Subcutaneous abdominal adipose tissue (tissue), 5 donors: ENCODE data around the gene SPNS2.

Experiments used
- H3K27ac ChIP-seq: one replicate; pipeline ENCODE4 v1.7.0; 2013; ENCODE audit warnings: low read depth, mild to moderate bottlenecking, inconsistent platforms, low read length, moderate library complexity
- H3K27me3 ChIP-seq, 5 donors: one replicate each; pipeline ENCODE4 v1.7.0; 2013; ENCODE audit warnings: low read length in 5 of 5, inconsistent platforms in 1 of 5; ENCODE audit not compliant: control insufficient read depth in 5 of 5, insufficient read depth in 4 of 5
- H3K36me3 ChIP-seq, 5 donors: one replicate each; pipeline ENCODE4 v1.7.0; 2013; ENCODE audit warnings: low read length in 5 of 5; ENCODE audit not compliant: control insufficient read depth in 5 of 5, insufficient read depth in 5 of 5
- H3K4me1 ChIP-seq, 5 donors: one replicate each; pipeline ENCODE4 v1.7.0; 2013; ENCODE audit warnings: low read length in 5 of 5, mild to moderate bottlenecking in 3 of 5, moderate library complexity in 1 of 5; ENCODE audit not compliant: control insufficient read depth in 5 of 5, insufficient read depth in 5 of 5
- H3K4me3 ChIP-seq, 5 donors: one replicate each; pipeline ENCODE4 v1.7.0; 2013; ENCODE audit warnings: low read length in 5 of 5, low read depth in 1 of 5
- H3K9ac ChIP-seq, 5 donors: one replicate each; pipeline ENCODE4 v1.7.0; 2013; ENCODE audit warnings: low read length in 5 of 5, mild to moderate bottlenecking in 4 of 5, moderate library complexity in 3 of 5
- H3K9me3 ChIP-seq, 5 donors: one replicate each; pipeline ENCODE4 v1.7.0; 2013; ENCODE audit warnings: low read length in 5 of 5; ENCODE audit not compliant: control insufficient read depth in 5 of 5
- donor health status: healthy.
- donor health status: healthy.
- donor health status: healthy.
- donor health status: healthy.
- donor health status: healthy.

The SPNS2 gene

DNA sequence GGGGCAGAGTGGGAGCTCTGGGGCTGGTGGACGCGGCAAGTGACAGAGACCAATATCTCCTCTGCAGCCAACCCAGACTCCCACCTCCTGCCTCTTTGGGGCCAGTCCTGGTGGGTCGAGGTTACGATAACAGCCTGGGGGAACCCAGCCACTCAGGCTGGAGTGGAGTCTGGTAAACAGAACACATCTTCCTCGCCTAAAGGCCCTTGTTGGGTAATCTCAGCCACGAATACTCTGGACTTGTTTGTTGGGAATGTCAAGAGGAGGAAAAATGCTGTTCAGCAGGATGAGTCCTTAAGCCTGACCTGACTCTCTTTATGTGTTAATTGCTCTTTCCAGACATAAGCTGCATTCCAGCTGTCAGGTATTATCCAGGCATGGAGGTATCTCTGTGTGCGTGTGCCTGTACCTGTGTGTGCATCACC, 8.0 kb upstream of the SPNS2 start:
- H3K4me1 ChIP-seq = peaks cover 0 to 13% (median 0%) of the 10 kb centered on the region in 5 donors
- no peak overlapping the region for H3K27ac ChIP-seq

DNA sequence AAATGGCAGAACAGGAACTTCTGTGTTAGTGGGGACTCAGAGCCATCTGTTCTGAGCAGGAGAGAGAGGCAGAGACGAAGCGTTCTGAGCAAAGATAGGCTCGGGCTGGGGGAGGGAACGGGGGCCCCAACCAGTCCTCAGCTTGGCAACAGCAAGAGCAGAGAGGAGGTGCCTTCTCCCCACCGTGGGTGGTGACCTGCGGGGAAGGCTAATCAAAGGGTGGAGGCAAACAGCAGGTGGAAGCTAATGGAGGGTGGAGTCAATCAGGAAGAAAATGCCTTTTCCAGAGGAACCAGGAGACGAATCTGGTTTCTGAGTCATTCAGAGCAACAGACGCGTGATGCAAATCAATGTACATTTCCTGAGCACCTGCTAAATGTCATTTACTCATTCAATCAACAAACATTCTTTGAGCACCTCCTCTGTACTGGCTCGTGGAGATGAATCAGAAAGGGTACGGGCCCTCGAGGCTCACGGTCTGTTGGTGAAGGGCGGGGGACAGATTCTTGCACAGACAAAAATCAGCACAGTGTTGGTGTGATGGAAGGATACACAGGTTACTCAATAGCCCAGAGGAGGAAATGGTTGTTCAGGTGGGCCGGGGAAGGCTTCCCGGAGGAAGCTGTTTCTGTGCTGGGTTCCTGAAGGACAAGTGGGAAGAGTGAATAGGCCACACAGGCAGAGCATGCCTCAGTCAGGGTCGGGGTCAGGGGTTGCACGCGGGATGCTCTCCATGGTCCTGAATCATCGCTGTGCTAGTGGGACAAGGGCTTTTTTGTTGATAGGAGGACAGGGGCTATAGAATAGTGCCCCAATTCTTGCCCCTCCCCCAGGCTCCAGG, 5.7 kb upstream of the SPNS2 start:
- no peak overlapping the region for H3K4me3 ChIP-seq
- H3K27me3 ChIP-seq = no peaks in the 10 kb centered on the region
- peaks cover 0 to 19% (median 9%) of the 10 kb centered on the region in 5 donors for H3K4me1 ChIP-seq
- H3K9ac ChIP-seq = no peak overlapping the region
- no peaks in the 10 kb centered on the region for H3K9me3 ChIP-seq
- H3K36me3 ChIP-seq = no peaks in the 10 kb centered on the region
- H3K27ac ChIP-seq = no peak overlapping the region

More for the DNA sequence above, 8.0 kb upstream of the SPNS2 start:
- H3K4me3 ChIP-seq = no peak overlapping the region
- no peaks in the 10 kb centered on the region for H3K27me3 ChIP-seq
- H3K9me3 ChIP-seq = no peaks in the 10 kb centered on the region
- H3K36me3 ChIP-seq = no peaks in the 10 kb centered on the region
- H3K9ac ChIP-seq = no peak overlapping the region

DNA sequence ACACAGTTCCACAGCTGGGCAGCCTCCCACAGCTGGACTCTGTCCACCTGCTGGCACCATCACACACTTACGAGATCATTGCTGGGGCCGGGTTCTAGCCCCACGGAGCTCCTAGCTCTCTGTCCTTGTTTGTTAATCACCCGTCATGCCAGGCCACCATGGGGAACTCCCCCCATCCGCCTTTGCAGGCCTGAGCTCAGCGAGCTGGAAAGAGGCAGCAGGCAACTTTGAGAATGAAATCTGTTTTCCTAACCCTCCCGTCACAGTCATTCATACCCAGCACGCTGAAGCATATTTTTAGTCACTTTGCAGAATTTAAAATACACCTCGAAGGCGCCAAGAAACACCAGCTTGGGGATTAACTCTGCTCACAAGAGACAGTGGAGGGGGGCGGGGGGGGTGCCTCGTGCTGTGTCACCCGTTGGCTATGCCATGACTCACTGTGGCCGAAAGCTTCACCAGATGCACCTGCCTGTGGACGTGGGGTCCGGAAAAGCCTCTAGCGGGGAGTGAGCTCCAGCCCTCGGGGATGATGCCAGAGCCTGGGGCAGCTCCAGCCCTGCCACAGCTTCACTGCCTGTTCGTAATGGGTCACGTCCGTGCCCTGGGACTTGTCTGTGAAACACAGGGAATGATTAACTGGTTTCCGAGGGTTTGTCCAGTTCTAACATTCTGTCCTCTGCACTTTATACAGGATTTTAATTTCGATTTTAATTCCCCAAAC, 1.4 kb upstream of the SPNS2 start:
- Histone ChIP-seq H3K9me3 (no peaks in the 10 kb centered on the region), H3K4me3 (no peak overlapping the region), H3K4me1 (peaks cover 2 to 52% (median 32%) of the 10 kb centered on the region in 5 donors), H3K27me3 (peaks cover 6 to 25% (median 21%) of the 10 kb centered on the region in 5 donors), H3K9ac (no peak overlapping the region), H3K27ac (no peak overlapping the region), H3K36me3 (no peaks in the 10 kb centered on the region)

DNA sequence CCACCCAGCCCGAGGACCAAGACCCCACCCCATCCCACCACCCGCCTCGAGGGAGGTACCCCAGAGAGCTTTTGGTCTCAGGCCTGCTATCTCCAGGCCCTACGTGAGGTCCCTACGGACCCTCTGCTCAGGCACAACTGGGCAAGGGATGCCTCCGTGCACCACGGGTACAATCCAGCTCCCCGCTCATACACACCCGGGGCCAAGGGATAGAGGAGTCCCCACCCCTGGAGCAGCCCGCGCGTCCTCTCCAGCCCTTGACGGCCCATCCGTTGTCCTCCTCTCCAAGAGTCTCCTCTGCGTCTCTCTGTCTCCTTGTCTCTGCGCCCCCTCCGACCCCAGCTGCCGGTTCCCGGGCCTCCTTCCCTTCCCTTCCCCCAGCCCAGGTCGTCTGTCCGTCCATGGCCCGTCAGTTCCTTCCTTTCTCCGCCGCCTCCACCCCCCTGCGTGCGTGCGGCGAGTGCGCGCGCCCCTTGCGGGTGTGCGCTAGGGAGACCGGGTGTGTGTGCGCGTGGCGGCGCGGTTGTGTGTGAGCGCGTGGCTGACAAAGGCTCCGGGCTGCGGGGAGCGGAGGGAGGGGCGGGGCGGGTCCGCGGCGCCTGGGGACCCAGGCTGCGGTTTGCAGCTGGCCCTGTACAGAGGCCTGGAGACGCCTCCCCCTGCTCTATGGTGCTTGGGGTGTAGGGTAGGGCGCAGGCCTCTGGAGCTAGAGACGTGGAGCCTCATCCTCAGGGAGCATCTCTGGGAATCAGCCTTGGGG, 930 bp downstream of the SPNS2 start:
- H3K4me3 ChIP-seq = peak overlapping the region; percentile 54 to 84 (median 69)
- H3K9ac ChIP-seq = peak overlapping the region in 3 of 5 donors; percentile 59 to 79 (median 64)
- H3K9me3 ChIP-seq = no peaks in the 10 kb centered on the region
- H3K27ac ChIP-seq = no peak overlapping the region
- peaks cover 6 to 59% (median 32%) of the 10 kb centered on the region in 5 donors for H3K4me1 ChIP-seq
- H3K27me3 ChIP-seq = peaks cover 6 to 37% (median 34%) of the 10 kb centered on the region in 5 donors
- no peaks in the 10 kb centered on the region for H3K36me3 ChIP-seq

DNA sequence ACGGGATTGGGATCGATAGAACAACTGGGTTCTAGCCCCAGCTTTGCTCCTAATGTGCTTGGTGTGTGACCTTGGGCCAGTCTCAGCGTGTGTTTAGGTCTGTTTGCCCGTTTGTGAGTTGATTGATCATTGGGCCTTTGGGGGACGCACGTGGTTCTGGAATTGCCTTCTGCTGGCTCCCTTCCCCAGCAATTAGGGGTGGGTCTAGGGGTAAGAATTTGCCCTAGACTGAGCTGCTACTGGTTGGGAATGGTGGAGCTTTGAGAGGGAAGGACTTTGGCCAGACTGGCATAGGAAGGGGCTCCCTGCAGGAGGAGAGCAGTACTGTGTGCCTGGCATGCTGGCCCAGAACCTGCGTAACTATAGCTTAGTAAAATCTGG, 1.5 kb downstream of the SPNS2 start:
- Histone ChIP-seq H3K36me3 (no peaks in the 10 kb centered on the region), H3K27me3 (peaks cover 6 to 37% (median 34%) of the 10 kb centered on the region in 5 donors), H3K4me1 (peaks cover 9 to 65% (median 36%) of the 10 kb centered on the region in 5 donors), H3K9me3 (no peaks in the 10 kb centered on the region), H3K9ac (peak overlapping the region in 2 of 5 donors; percentile 16 to 79), H3K27ac (no peak overlapping the region), H3K4me3 (peak overlapping the region; percentile 54 to 84 (median 69))

DNA sequence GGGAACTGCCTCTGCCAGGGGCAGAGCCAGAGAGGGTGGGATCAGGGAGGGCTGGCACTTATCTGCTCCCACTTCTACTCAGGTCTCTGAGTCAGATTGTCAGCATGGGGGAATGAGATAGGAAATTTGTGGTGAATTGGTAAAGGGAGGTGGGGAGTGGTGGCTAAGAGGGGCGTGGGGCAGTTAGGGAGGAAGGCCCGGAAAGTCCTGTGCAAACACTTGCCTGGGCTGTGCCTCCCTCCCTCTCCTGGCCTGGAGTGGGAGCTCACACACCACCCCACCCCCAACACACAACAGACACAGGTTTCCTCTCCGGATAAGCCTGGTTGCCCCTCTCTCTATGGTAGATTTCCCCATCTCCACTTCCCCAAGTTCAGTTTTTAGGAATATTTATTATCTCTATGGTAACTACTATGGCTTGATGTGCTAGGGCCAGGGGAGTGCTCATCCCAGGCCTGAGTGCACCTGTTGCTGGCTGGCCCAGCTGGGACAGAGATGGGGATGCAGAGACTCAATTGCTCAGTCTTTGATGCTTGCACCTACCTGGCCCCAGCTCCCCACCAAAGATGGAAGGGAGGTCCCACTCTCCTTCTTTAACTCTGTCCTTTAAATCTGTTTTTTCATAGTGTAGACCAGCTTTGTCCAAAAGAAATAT, 2.7 kb downstream of the SPNS2 start:
- H3K4me3 ChIP-seq = peak overlapping the region in 2 of 5 donors; percentile 19 to 84
- H3K36me3 ChIP-seq = no peaks in the 10 kb centered on the region
- H3K4me1 ChIP-seq = peaks cover 9 to 77% (median 49%) of the 10 kb centered on the region in 5 donors
- no peaks in the 10 kb centered on the region for H3K9me3 ChIP-seq
- peaks cover 6 to 37% (median 34%) of the 10 kb centered on the region in 5 donors for H3K27me3 ChIP-seq
- no peak overlapping the region for H3K27ac ChIP-seq
- H3K9ac ChIP-seq = no peak overlapping the region

DNA sequence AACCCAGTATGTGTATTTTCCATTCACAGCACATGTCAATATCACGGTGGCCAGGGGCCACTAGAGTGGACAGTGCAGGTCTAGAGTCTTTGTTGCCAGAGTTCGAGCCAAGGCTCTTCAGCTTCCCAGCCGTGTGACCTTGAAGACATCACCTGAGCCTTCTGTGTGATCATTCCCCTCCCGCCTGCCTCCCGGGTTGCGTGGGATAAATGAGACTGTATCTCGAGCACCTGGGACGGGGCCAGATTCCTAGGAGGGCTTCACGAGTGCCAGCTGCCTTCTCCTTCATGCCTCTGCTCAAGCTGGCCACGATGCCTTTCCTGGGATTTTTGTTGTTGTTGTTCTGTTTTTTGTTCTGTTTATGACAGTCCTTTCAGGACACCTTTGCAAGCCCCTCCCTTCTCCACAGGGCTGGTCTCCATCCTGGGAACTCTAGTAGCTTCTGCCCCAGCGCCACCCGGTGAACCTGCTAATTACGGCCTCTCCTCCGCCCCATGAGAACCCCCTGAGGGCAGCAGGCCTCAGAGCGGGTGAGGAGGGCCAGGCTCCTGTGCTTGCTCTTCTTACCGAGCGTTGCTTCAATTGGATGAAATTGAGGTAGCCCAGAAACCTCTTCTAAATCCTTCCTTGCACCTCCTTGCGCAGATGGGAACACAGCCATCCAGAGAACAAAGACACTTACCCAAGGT, 3.9 kb downstream of the SPNS2 start:
- Histone ChIP-seq H3K9me3 (no peaks in the 10 kb centered on the region), H3K27me3 (peaks cover 6 to 37% (median 34%) of the 10 kb centered on the region in 5 donors), H3K9ac (no peak overlapping the region), H3K4me1 (peaks cover 9 to 87% (median 55%) of the 10 kb centered on the region in 5 donors), H3K4me3 (no peak overlapping the region), H3K36me3 (no peaks in the 10 kb centered on the region), H3K27ac (no peak overlapping the region)

DNA sequence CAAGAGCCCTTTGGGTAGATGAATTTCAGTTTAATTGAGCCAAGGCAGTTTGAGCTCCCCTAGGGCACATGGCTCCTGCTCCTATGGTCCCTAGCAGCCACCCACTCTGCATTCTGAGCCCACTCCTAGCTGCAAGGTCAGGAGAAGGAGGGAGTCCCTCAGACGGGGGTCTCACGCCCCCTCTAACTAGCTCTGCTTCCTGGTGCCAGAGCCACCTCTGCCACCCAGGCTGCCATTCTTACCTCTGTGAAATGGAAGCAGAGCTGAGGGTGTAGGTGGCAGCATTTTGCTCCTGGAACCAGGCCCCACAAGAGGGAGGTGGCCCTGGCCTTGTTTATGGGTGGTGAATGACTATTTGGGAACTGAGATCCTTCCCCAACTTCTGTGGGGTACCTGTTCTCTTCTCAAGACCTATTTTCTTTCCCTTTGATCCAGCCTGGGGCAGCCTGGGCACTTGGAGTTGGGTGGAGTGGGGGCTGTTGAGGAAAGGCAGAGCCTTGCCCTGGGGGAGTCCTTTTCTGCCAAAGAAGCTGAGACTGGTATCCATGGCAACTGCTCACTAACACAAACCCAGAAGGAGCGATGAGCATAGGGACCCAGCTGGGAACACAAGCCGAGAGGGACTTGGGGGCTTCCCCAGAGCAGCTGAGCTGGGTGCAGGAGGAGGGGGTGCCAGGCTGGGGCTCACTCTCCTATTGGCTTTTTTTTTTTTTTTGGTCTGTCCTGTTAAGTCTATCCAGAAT, 4.8 kb downstream of the SPNS2 start:
- Histone ChIP-seq H3K4me3 (no peak overlapping the region), H3K36me3 (no peaks in the 10 kb centered on the region), H3K9ac (no peak overlapping the region), H3K4me1 (peaks cover 9 to 87% (median 48%) of the 10 kb centered on the region in 5 donors), H3K27me3 (peaks cover 6 to 37% (median 34%) of the 10 kb centered on the region in 5 donors), H3K9me3 (no peaks in the 10 kb centered on the region), H3K27ac (no peak overlapping the region)
